ENCODE data around the gene INHA.

DNA sequence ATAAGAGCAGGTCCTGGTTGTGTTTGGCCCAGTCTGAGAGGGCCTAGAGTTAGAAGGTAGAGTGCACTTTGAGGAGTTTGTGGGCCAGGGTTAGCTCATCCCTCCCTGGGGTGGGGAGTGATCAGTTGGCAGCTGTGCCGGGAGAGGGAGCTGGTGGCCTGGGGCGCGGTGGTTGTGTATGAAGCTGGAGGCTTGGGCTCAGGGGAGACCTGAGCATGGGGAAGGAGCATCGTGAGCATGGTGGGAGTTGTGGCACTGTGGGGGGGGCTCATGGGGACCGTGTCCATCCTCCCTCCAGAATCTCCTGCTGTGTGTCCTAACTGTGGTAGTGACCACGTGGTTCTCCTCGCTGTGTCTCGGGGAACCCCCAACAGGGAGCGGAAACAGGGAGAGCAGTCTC, 39.2 kb downstream of the INHA start:
- TF ChIP-seq CTCF (conservative IDR thresholded peaks at IDR 0.05; ENCODE audit: low read depth, low read length) (no peak), EZH2 (IDR thresholded peaks at IDR 0.05; ENCODE audit: low read length, unreplicated experiment) (no peak)
